IMR-90 (cell line): ENCODE data around the gene YAF2. TPM values are rescaled to one million over a fixed set of nuclear protein-coding genes. Genes with fewer than 3 reads are reported as not detected.

Experiments
- ATAC-seq: fragments of 200-7000 bp; cut with Tn5 transposase; 2 replicates; pipeline ENCODE4 v1.9.1; 2020; ENCODE audit warnings: low read depth, mild to moderate bottlenecking, moderate library complexity
- BruUV-seq: library from RNA; stranded (reverse); fragments of 400-500 nt; replicated peaks from 2 replicates; lab custom pipeline; 2021; lab: Mats Ljungman, UMichigan
- CTCF ChIA-PET: fragments of 300-600 bp; formaldehyde crosslinking; extraction: SDS; loops from one replicate; lab custom pipeline; 2021; ENCODE audit warnings: antibody characterized with exemption; lab: Yijun Ruan, JAX
- POLR2A ChIA-PET: fragments of 300-600 bp; sonication (Branson Sonifier 250); formaldehyde crosslinking; loops from one replicate; lab custom pipeline; 2022; ENCODE audit warnings: antibody characterized with exemption; ENCODE audit not compliant: unreplicated experiment; lab: Charles Lee
- DNase-seq: peaks from one replicate; pipeline ENCODE4 v3.0.0; 2013
- H2AFZ ChIP-seq: replicated peaks from 2 replicates; pipeline ENCODE3; 2013; ENCODE audit warnings: low read length, mild to moderate bottlenecking; ENCODE audit not compliant: poor library complexity
- H2AK5ac ChIP-seq: 2 replicates; pipeline ENCODE4 v1.6.1; 2013; ENCODE audit warnings: low read depth, low read length, inconsistent platforms
- H2AK9ac ChIP-seq: replicated peaks from 2 replicates; pipeline ENCODE3; 2013; ENCODE audit warnings: mild to moderate bottlenecking, low read depth, low read length, moderate library complexity; ENCODE audit not compliant: poor library complexity
- H2BK120ac ChIP-seq: 2 replicates; pipeline ENCODE4 v1.6.1; 2013; ENCODE audit warnings: low read depth, low read length, inconsistent platforms
- H2BK15ac ChIP-seq: 3 replicates; pipeline ENCODE4 v1.6.1; 2013; ENCODE audit warnings: low read depth, low read length, inconsistent platforms
- H2BK20ac ChIP-seq: 2 replicates; pipeline ENCODE4 v1.6.1; 2013; ENCODE audit warnings: low read depth, mild to moderate bottlenecking, inconsistent platforms, low read length, moderate library complexity
- H2BK5ac ChIP-seq: 2 replicates; pipeline ENCODE4 v1.6.1; 2013; ENCODE audit warnings: mild to moderate bottlenecking, low read depth, low read length, inconsistent platforms; ENCODE audit not compliant: poor library complexity, severe bottlenecking
- H3K14ac ChIP-seq: replicated peaks from 2 replicates; pipeline ENCODE4 v1.6.1; 2013; ENCODE audit warnings: low read depth, low read length, inconsistent platforms
- H3K18ac ChIP-seq: 2 replicates; pipeline ENCODE4 v1.6.1; 2013; ENCODE audit warnings: low read depth, low read length, control low read depth
- H3K23ac ChIP-seq: 2 replicates; pipeline ENCODE4 v1.6.1; 2013; ENCODE audit warnings: low read depth, low read length, inconsistent platforms
- H3K27ac ChIP-seq: 2 replicates; pipeline ENCODE4 v1.5.1; 2013; ENCODE audit warnings: mild to moderate bottlenecking, control low read depth, low read length; ENCODE audit not compliant: insufficient read depth
- H3K27me3 ChIP-seq: 2 replicates; pipeline ENCODE4 v1.6.1; 2013; ENCODE audit warnings: low read length; ENCODE audit not compliant: control insufficient read depth, insufficient read depth
- H3K36me3 ChIP-seq: 2 replicates; pipeline ENCODE4 v1.6.1; 2013; ENCODE audit warnings: low read length, mixed read lengths; ENCODE audit not compliant: control insufficient read depth, insufficient read depth
- H3K4ac ChIP-seq: 2 replicates; pipeline ENCODE4 v1.6.1; 2013; ENCODE audit warnings: low read depth, low read length, inconsistent platforms
- H3K4me1 ChIP-seq: 2 replicates; pipeline ENCODE4 v1.6.1; 2013; ENCODE audit warnings: low read length, mixed read lengths; ENCODE audit not compliant: control insufficient read depth, insufficient read depth
- H3K4me2 ChIP-seq: 2 replicates; pipeline ENCODE4 v1.6.1; 2013; ENCODE audit warnings: low read depth, mild to moderate bottlenecking, control low read depth, low read length, moderate library complexity
- H3K4me3 ChIP-seq: 2 replicates; pipeline ENCODE4 v1.5.1; 2013; ENCODE audit warnings: low read depth, mild to moderate bottlenecking, control low read depth, low read length, moderate library complexity; ENCODE audit not compliant: insufficient read depth
- H3K56ac ChIP-seq: 2 replicates; pipeline ENCODE4 v1.6.1; 2013; ENCODE audit warnings: low read length, inconsistent platforms; ENCODE audit not compliant: insufficient read depth; ENCODE audit errors: extremely low read depth
- H3K79me1 ChIP-seq, 2 experiments: 2 replicates each; pipeline ENCODE4 v1.6.1; 2013; ENCODE audit warnings: low read length in 2 of 2, inconsistent platforms in 1 of 2, low read depth in 1 of 2
- H3K9ac ChIP-seq: 2 replicates; pipeline ENCODE4 v1.6.1; 2013; ENCODE audit warnings: low read depth, low read length, control low read depth
- H3K9me1 ChIP-seq: 2 replicates; pipeline ENCODE4 v1.6.1; 2013; ENCODE audit warnings: low read length, inconsistent platforms; ENCODE audit not compliant: insufficient read depth
- H3K9me3 ChIP-seq: 2 replicates; pipeline ENCODE4 v1.6.1; 2013; ENCODE audit warnings: low read length; ENCODE audit not compliant: control insufficient read depth, insufficient read depth
- H4K20me1 ChIP-seq: 2 replicates; pipeline ENCODE4 v1.6.1; 2013; ENCODE audit warnings: low read length, inconsistent platforms; ENCODE audit not compliant: insufficient read depth
- H4K5ac ChIP-seq: 2 replicates; pipeline ENCODE4 v1.6.1; 2013; ENCODE audit warnings: mild to moderate bottlenecking, low read depth, low read length, control low read depth
- H4K8ac ChIP-seq, 2 experiments: 2 replicates each; pipeline ENCODE4 v1.6.1; 2013; ENCODE audit warnings: low read depth in 2 of 2, low read length in 2 of 2, control low read depth in 1 of 2, inconsistent platforms in 1 of 2
- H4K91ac ChIP-seq: 2 replicates; pipeline ENCODE4 v1.6.1; 2013; ENCODE audit warnings: low read depth, low read length, inconsistent platforms; ENCODE audit not compliant: insufficient read depth
- BHLHE40 ChIP-seq: fragments of 150-350 bp; IDR thresholded peaks from 2 replicates; pipeline ENCODE4 v1.6.1; 2016; ENCODE audit warnings: mild to moderate bottlenecking, low read depth, low read length
- POLR2A ChIP-seq: IDR thresholded peaks from 2 replicates; pipeline ENCODE4 v1.6.1; 2012; ENCODE audit warnings: mild to moderate bottlenecking, low read depth, low read length
- RFX5 ChIP-seq: IDR thresholded peaks from 2 replicates; pipeline ENCODE4 v1.8.0; 2012; ENCODE audit warnings: low read depth, mild to moderate bottlenecking, low read length, moderate library complexity
- WGBS, 2 experiments: methylation state at CpG; one replicate each; pipeline versions ENCODE4 v1.1.5 to v1.1.7; 2013; ENCODE audit warnings: missing lambda C conversion rate in 2 of 2; ENCODE audit not compliant: insufficient read length in 1 of 2; ENCODE audit errors: extremely low coverage in 2 of 2; 5-methylcytosine and 5-hydroxymethylcytosine counted together
- dilution Hi-C: fragments of 300-500 bp; cut with HindIII; formaldehyde crosslinking; loops from one replicate; pipeline ENCODE4 v1.14.3; 2018; ENCODE audit warnings: low sequenced_read_pairs; ENCODE audit not compliant: unreplicated experiment
- in situ Hi-C: fragments of 300-500 bp; cut with MboI; formaldehyde crosslinking; loops from 3 replicates; pipeline ENCODE4 v1.14.3; 2019; ENCODE audit warnings: low sequenced_read_pairs, inconsistent platforms, mixed read lengths
- intact Hi-C: fragments of 100-400 bp; cut with micrococcal nuclease; formaldehyde crosslinking; loops from 2 replicates; pipeline ENCODE4 v1.10.0; 2022
- polyA plus RNA-seq, 3 experiments: library from polyadenylated mRNA; depleted of rRNA; stranded (reverse); fragments of >200 nt; gene quantifications; 2 replicates each; pipeline ENCODE4 v1.2.3, GENCODE V29; 2012; ENCODE audit warnings: low replicate concordance in 1 of 3
- total RNA-seq: library from RNA; depleted of rRNA; stranded (reverse); fragments of >200 nt; gene quantifications from 2 replicates; pipeline ENCODE4 v1.2.3, GENCODE V29; 2012

YAF2 gene
- total and polyA plus RNA-seq, 2 of the 4 experiments (the other 2 are of a cell fraction): 7.9 to 14.2 TPM

GRCh38 chr12:42267413-42268190 lies 29.6 kb upstream of the YAF2 start:
- intact Hi-C loops (no loop called here), in situ Hi-C loops (no loop called here), dilution Hi-C loops (no loop called here)
- Histone ChIP-seq H2AFZ (no peak overlapping the region), H3K4me1 (no peaks in the 10 kb centered on the region), H3K14ac (no peak overlapping the region), H3K23ac (no peak overlapping the region), H4K91ac (no peak overlapping the region), H3K4me2 (no peak overlapping the region), H3K27ac (no peak overlapping the region), H3K27me3 (no peaks in the 10 kb centered on the region), H2BK5ac (no peak overlapping the region), H3K9me3 (no peaks in the 10 kb centered on the region), H3K18ac (no peak overlapping the region), H2BK15ac (no peak overlapping the region), H4K5ac (no peak overlapping the region), H3K9me1 (no peaks in the 10 kb centered on the region), H2AK5ac (no peak overlapping the region), H2BK120ac (no peak overlapping the region), H3K79me1 (no peaks in the 10 kb centered on the region), H2BK20ac (no peak overlapping the region), H4K8ac (no peak overlapping the region), H3K36me3 (no peaks in the 10 kb centered on the region), H3K4ac (no peak overlapping the region), H2AK9ac (no peak overlapping the region), H4K20me1 (no peaks in the 10 kb centered on the region), H3K9ac (no peak overlapping the region), H3K56ac (no peak overlapping the region), H3K4me3 (no peak overlapping the region)
- CTCF ChIA-PET: no interaction called here
- ATAC-seq (no peak), DNase-seq (no peak)
- 68% methylated on average over 5 of the region's 15 CpGs; no CpG with 5 or more reads in 1 of the 2 experiments for WGBS, 2 experiments
- no TSS peak for BruUV-seq
- TF ChIP-seq POLR2A (no peak), RFX5 (no peak), BHLHE40 (no peak)
- POLR2A ChIA-PET: no interaction called here
